HG03565 (cell line): ENCODE results near the gene MOK.
"Not testable (repeated sequence)": the region's sequence is repeated elsewhere in the genome, so short reads cannot be mapped to it uniquely, and the experiment has no call there.

ENCODE experiments used
- ATAC-seq: cut with Tn5 transposase; IDR thresholded peaks from one replicate; pipeline ENCODE4 v1.9.1; 2021; ENCODE audit warnings: mild to moderate bottlenecking, moderate library complexity; ENCODE audit not compliant: unreplicated experiment

The MOK gene

DNA sequence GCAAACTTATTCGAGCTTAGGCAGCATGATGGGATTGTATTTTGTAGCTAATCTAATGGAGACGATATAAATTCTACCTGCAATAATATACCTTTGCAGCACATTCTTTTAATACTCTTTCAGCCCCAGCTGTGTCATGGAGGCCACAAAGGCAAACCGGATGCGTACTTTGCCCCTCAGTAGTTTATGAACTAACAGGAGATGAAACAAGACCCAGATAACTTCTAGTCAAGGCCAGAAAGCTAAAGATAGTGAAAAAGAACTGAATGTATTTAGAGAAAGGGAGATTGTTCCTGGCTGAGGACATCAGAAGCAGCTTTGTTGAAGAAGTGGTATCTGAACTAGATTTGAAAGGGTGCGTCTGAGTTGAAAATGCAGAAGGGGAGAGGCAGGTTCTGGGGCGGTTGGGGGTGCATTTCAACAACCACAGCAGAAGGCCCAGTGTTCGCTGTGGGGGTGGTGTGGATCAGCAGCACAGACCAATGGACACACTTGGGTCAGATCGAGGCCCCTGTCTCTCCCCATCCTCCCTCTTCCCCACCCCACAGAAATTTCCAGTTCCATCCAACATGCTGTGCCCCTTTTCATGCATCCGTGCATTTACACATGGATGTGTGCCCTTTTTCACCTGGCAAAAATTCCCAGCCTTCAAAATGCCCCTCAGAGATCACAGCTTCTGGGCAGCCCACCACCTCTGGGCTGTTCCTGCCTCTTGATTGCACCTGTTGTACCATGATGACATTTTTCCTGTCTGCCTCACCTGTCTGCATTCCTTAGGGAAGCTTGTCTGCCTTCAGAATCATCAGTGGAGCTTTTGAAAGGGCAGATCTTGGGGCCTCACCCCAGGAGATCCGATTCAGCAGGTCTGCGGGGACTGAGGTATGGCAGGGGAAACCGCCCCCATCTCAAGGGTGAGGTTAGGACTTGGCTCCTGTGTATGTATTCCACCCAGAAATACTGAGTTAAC lies 16.8 kb upstream of the MOK start:
- ATAC-seq = no peak

DNA sequence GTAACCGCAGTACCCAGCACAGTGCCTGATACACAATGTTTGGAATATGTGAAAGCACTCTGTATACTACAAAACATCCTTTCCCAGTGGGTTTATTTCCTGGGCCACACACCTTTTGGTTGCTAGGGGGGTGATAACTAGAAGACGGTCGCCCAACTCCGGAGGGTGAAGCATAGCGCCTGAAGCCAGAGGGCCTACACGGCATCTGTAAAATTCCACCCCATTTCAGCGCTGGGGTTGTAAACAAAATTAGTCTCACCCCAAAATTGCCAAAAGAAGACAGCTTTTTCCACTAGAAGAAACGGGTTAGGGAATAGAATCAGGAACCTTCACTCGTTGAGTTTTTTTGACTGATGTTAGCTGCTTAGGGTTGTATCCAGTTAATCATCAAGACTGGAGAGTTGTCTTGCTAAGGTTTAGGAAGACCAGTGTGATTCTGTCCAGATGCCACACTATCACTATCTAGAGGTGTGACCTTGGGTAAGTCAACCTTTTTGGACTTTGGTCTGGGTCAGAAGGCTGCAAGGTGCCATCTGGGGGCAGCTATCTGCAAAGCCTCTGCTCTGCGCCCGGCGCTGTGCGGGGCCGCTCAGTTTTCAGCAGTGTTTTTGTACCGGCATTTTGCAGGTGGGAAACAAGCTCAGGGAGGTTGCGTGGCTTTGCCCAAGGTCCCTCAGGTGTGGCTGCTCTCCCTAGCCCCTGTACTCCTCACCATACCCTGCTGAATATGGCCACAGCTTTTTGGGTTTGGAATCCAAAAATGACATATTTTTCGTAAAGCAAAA lies 15.9 kb upstream of the MOK start:
- no peak for ATAC-seq

DNA sequence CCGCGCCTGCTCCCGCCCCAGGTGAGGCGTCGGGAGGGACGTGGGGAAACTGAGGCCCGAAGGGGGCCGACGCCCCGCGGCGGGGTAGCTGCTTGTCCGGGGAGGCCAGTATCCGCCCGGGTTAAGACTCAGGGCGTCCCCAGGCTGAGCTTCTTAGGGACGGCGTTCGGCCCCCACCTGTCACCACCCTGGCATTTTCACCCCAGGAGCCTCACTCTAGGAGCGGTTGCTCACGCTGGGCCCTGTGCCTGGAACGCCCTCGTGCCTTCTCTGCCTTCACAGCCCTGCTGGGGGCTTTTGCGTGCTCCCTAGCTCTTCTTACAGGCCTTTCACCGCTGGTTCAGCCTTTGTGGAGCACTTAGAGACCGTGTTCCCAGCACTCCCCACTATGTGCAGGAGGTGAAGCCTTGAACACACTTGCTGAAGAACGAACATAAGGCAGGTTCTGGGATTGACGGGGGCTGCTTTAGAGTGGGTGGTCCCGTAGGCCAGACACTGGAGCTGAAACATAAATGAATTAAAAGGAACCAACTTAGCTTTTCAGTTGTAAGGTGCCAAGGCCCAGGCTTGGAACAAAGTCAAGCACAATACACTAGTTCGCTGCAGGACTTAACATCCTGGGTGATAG lies 15.2 kb upstream of the MOK start:
- ATAC-seq = peak; percentile 8

DNA sequence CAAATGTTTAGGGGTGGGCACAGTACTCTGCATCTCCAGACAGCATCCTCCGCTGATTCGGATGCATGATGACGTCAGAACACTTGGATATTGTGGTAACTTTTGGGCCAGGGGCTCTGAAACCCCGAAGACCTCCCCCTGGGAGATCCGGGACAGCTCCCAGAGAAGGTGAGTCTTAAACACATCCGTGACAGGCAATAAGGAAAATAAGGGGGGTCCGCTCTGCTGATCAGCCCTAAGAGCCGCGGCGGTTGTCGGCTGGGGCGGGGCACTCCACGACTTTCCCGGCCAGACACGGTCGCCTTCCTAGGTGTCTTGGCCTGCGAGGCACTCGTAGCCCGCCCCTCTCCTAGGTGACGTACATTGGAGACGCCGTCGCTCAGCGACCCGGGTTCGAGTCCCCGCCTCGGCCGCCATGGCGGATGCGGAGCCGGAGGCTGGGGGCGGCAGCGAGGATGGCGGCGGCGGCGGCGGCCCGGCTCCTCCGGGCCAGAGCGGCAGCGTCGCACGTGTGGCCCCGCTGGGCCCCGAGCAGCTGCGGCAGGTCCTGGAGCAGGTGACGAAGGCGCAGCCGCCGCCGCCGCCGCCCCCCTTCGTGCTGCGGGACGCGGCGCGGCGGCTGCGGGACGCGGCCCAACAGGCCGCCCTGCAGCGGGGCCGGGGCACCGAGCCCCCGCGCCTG lies 14.5 kb upstream of the MOK start, which contains the start of gene ZNF839:
ZNF839 (plus strand) TSS at position 396 of the 682 bp plus-strand sequence; CDS start at position 416, 20 bp downstream.
- ATAC-seq = peak; percentile 54

DNA sequence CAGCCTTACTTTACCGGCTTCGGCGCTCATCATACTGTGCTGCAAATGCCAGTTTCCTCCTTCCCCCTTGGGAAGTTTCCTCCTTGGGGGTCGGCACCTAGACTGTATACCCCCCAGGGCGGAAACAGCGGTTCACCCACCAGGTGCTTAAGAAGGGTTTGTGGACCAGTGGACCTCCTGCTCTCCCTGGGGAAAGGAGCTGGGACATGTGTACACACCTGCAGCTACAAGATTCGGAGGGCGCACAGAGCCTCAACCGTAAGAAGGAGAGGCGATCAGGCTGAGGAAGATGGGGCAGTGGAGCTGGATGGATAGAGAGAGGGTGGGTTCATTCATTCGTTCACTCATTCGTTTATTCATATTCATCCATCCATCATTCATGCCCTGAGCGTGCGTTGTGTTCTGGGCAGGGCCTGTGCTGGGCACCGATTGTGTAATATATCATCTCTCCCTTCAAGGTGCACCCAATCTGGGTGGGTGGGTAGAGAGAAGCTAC lies 13.9 kb upstream of the MOK start:
- no peak for ATAC-seq

DNA sequence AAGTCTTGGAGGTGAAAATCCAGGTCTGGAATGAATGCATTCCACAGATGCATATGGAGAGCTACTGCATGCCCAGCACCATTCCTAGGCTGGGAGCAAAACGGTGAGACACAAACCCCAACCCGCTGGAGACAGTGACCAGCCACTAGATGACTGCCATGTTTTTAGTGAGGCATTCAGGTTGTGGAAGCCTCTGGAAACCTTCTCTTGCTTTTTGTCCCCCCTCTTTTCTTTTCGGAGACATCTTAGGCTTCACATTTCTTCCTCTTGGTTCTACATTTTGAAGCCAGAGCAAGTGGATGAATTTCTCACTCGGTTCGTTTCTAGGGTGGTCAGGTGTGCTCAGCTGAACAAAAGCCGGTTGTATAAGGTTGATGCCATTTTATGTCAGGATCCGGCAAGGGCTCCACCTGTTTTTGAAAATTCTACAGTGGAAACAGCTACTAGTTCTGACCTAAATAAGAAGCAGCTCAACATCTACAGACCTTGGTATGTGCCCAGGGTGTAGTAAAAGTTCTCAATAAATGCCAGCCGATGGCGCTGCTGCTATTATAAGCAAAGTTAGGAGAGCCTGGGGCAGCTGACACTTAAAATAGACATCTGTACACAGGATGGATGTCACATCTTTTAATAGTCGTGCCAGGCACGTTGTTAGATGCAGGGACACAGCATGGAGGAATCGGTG lies 12.7 kb upstream of the MOK start:
- no peak for ATAC-seq

DNA sequence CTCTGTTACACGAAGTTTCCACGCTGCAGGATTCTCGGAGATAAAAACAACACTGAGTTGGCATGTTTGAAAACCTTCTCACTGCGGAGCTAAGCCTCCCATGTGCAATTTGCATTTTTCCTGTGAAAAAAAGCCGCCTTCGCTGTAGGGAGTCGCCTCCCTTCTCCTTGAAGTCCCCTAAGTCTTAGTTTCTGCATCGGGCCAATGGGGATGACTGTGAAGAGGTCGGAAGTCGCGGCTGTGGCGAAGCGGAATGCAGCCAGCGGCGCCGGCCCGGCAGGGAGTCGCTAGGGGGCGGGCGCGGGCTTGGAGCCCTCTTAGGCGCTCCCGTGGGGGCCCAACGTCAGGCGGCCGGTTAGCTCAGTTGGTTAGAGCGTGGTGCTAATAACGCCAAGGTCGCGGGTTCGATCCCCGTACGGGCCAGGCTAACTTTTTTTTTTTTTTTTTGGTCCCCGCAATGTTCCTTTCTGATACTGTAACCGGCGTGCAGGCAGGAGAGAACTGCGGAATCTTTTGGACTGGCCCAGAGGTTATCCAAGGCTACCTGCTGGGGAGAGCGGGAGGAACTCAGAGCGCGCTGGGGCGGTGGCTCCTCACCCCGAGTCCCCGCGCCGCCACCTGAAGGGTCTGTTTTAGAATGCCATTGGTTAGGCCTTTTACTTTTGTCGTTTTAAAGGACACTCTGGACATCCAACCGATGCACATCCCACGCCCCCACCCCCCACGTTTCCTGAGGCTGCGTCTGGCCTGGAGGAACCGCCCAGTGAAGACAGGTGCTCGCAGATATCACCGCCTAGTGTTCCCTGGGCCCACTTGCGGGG lies 12.0 kb upstream of the MOK start:
- ATAC-seq = peak; percentile 47

DNA sequence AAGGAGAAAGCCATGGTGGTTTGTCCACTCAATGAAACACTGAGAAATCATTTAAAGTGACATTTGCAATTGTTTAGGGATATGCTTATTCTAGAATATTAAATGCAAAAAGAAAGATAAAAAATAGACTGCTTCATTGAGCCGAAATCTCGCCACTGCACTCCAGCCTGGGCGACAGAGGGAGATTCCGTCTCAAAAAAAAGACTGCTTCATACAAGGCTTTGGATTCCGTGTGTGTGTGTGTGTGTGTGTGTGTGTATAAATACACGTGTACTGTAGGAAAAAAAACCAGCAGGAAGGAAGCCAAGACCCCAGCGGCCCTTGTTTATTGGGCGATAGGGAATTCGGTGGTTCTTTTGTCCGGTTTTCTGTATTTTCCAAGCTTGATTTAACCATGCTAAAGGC lies 11.4 kb upstream of the MOK start:
- ATAC-seq = no peak

DNA sequence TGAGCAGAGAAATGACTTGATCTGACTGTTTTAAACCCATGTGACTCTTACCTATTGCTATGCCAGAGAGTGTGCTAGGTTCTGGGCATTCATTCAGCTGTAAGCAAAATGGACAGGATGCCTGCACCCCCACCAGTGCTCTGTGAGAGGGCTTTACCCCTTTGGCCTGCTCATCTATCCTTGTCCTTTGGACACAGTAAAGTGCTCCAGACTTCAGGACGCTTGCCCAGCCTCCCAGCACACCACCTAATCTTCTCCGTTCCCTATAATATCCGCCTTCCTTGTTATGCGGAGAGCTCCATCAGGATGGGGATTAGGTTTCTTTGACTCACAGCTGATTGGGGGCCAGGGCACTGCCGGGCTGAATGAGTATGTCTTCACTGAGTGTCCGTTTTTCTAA lies 10.2 kb upstream of the MOK start:
- ATAC-seq = no peak

DNA sequence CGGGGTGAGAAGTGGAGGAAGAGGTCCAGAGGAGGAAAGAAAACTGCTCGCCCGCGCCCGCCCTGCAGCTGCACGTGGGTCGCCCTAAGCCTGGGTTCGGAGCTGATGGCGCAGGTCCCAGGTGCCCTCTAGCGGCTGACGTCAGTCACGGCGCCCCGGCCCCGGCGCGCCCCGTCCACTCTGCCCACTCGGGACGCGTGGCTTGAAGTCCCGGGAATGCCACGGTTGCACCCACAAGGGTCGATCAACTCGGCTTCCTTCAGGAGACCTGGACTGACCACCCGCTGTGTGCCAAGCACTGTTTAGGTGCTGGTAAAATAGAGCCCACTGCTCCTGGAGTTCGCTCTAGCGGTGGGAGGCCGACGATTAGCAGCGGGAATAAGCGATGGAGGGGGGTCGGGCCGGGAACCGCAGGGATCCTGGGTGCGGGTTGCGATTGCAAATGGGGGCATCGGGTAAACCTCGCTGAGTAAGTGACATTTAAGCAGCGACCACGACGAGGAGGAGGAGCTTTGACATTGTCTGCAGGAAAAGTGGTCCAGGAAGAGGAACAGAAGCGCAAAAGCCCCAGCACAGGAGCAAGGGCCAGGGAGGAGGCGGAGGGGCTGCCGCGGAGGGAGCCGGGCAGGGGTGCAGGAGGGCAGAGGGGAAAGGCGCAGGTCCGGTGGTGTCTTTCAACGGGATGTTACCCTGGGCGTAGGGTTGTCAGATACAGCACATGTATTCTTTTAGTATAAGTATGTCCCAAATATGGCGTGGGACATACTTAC lies 9.5 kb upstream of the MOK start:
- peak; percentile 34 for ATAC-seq

DNA sequence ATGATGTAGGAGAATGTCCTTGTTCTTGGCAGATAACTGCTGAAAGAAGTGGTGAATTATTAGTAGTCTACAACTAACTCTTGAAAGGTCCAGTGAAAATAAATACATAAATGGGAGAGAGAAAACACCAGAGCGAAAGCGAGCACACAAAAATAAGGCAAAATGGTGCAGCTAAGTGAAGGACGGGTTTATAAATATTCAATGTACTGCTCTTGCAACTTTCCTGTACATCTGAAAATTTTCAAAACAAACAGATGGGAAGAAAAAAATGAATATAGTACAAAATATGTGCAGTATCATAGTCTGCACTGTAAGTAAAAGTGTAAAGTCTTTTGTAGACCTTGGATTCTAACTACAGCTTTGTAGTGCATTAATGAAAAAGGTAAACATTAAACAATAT lies 1.3 kb downstream of the MOK start:
- no peak for ATAC-seq

DNA sequence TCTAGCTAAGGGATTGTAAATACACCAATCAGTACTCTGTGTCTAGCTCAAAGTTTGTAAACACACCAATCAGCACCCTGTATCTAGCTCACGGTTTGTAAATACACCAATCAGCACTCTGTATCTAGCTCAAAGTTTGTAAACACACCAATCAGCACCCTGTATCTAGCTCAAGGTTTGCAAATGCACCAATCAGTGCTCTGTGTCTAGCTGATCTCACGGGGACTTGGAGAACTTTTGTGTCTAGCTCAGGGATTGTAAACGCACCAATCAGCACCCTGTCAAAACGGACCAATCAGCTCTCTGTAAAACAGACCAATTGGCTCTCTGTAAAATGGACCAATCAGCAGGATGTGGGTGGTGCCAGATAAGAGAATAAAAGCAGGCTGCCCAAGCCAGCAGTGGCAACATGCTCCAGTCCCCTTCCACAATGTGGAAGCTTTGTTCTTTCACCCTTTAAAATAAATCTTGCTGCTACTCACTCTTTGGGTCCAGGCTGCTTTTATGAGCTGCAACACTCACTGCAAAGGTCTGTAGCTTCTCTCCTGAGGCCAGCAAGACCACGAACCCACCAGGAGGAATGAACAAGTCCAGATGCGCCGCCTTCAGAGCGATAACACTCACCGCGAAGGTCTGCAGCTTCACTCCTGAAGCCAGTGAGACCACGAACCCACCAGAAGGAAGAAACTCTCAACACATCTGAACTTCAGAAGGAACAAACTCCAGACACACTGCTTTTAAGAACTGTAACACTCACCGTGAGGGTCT lies 6.5 kb downstream of the MOK start:
- not testable (repeated sequence) for ATAC-seq

DNA sequence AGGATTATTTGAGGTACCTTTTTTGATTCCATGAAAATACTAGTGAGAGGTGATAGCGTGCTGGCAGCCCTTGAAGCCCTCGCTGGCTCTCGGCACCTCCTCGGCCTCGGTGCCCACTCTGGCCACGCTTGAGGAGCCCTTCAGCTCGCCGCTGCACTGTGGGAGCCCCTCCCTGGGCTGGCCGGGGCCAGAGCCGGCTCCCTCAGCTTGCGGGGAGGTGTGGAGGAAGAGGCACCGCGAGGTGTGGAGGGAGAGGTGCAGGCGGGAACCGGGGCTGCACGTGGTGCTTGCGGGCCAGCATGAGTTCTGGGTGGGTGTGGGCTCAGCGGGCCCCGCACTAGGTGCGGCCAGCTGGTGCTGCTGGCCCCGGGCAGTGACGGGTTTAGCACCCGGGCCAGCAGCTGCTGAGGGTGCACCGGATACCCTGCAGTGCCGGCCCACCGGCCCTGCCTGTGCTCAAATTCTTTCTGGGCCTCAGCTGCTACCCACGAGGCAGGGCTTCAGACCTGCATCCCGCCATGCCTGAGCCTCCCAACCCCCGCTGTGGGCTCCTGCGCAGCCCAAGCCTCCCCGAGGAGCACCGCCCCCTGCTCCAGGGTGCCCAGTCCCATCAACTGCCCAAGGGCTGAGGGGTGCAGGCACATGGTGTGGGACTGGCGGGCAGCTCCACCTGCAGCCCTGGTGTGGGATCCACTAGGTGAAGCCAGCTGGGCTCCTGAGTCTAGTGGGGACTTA lies 7.4 kb downstream of the MOK start:
- ATAC-seq = no peak

DNA sequence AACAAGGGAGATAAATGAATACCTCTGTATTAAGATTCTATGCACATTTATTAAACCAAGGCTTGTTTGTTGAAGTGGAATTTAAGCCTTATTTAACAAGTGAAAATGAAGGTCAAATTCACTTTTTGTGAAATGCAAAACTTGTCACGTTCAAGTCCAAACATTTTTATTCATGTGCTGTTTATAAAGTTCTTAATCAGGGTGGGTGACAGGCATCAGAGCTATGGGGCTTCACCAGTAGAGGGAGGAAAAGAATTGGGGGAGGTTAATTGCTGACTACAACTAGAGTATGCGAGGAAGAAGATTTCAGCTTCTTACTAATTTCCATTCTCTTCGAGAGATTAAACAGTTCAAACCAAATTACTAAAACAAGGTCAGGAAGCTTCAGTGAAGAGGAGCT lies 9.7 kb downstream of the MOK start:
- ATAC-seq = no peak

DNA sequence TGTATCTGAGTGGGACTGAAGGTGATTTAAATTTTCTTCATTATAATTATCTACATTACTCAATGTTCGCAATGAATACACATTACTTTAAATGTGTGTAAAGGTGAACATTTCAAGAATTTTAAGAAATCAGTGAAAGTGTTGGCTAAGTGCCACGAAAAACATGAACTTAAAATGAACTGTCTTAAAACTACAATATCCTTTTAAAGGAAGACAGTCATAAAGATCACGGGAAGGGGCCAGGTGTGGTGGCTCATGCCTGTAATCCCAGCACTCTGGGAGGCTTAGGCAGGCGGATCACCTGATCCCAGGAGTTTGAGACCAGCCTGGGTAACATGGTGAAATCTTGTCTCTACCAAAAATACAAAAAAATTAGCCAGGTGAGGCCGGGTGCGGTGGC lies 11.2 kb downstream of the MOK start:
- no peak for ATAC-seq

DNA sequence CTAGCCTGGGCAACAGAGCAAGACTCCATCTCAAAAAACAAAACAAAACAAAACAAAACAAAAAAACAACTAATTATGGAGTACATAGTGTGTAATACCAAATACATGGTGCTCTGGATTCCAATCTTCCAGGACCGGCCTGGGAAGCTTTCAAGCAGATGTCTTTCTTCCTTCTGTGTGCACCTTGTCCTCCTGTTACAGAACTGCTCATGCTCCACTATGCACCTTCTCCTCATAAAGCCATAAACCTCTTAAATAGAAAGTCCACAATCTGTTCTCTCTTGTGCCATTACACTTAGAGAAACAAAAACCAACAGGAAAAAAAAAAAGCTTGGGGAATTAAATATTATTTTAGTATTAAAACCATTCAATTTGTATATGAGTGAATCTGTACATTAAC lies 12.5 kb downstream of the MOK start:
- ATAC-seq = no peak

DNA sequence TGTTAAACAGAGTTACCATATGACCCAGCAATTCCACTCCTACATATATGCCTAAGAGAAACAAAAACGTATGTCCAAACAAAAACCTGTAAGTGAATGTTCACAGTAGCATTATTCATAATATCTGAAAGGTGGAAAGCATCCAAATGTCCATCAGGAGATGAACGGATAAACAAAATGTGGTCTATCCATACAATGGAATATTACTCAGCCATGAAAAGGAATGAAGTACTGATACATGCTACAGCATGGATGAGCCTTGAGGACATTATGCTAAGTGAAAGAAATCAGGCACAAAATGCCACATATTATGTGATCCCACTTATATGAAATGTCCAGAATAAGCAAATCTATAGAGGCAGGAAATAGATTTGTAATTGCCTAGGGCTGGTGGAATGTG lies 16.8 kb downstream of the MOK start:
- no peak for ATAC-seq
